Cortex of kidney (tissue), 1 donor: ENCODE data around the gene RPL22.

Experiments used
- DNase-seq: peaks from one replicate; lab custom pipeline; 2025; lab: John Stamatoyannopoulos, UW

The RPL22 gene

DNA sequence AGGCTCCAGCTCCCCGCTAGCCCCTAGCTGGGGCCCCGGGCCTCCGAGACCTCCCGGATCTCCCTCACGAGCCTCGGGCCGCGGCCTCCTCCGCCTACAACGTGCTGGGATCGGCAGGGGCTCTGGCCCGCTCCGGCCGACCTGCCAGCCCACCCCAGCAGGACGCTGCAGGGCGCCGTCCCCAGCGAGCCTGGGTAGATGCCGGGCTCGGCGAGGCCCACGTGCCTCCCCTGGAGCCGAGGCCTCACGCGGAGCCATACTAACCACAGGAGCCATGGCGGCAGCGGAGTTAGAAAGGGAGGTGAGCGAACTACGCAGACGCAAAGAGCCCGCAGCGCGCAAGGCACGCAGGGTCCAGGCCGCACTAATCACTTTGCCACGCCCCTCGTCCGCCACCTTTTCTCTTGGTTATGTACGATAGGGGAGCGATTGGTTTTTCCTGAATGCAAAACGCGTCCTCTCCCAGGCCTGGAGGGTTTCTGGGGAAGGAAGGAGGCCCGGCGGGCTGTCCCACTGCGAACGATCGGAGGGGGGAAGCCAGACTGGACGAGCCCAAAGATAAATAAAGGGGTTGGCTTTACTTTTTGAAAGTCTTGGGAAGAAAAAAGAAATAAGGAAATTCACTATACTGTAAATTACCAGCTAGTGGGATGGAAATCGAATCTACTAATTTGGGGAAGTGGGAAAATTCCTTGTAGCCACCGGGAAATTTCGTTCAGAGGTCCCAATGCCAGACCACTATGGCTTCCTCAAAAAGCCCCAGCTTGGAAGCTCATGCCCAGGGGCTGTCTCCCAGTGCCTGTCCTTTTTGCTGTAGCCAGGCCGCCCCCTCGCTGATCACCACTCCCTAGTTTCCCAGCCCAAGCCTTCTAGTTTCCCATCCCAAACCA, at the start of gene RPL22:
Gene RPL22 (minus strand): TSS at position 298 of the 890 bp plus-strand sequence. CDS start 22 bp downstream, at position 276.
- peak; percentile 68 for DNase-seq

DNA sequence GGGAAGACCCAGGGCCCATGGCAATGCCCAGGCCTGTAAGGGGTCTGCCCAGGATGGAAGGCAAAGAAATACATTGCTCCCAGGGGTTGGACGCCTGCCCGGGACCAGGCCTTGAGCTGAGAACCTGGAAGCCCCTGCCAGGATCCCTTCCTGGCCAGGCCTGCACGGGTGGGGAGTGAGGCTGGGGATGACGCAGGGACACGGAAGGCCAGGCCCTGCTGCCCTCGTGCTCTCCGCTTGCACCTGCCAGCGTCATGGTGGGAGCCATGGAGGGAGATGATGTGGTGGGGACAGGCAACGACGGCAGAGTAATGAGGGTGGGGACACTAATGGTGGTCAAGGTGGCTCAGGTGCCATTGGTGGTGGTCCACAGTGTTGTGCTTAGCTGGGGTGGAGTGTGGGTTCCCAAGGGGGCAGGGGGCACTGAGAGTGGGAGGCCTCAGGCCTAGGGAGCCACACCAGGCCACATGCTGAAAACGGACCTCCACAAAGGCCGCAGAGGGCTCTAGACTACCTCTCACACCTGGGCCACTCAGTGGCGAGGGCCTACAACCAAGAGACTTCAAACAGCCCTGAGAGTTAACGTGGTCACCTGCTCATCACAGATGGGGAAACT, 48.9 kb upstream of the RPL22 start:
- no peak for DNase-seq

- no peak for DNase-seq
Observed at GRCh38 chr1:6247651-6248050, 48.3 kb upstream of the RPL22 start.

GRCh38 chr1:6246497-6247467, 47.4 kb upstream of the RPL22 start:
- no peak for DNase-seq

- DNase-seq = no peak
Observed at GRCh38 chr1:6245869-6246496, 46.6 kb upstream of the RPL22 start.

GRCh38 chr1:6245086-6245868, 45.9 kb upstream of the RPL22 start:
- no peak for DNase-seq

DNA sequence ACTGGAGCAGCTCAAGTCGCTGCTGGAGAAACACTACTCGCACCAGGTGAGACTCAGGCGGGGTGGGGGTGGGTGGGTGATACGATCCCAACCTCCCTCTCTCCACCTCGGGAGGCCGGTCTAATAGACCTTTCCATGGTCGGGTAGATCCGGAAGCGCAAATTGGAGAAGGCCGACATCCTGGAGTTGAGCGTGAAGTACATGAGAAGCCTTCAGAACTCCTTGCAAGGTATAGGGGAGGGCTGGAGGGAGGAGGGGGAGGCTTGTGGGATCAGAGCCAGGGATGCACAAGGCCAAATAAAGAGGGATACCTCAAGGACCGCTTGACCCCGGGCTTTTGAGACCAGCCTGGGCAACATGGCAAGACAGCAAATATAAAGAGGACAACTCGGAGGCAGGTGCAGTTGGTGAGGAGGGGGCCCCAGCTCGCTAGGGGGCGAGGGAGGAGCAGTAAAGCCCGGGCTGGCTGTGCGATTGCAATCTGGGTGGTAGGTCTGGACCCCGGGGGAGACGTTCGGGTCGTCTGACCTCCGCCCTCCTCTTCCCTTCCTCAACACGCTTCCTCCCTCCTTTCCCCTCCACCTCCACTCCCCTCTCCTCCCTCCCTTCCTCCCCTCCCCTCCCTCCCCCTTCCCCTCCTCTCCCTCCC, 45.1 kb upstream of the RPL22 start:
- DNase-seq = no peak

GRCh38 chr1:6243993-6244392, 44.6 kb upstream of the RPL22 start, which contains the start of gene HES3:
HES3 (plus strand) TSS chr1:6244179; CDS start chr1:6244366, 187 bp downstream.
- no peak for DNase-seq

GRCh38 chr1:6243053-6243834, 43.8 kb upstream of the RPL22 start:
- no peak for DNase-seq

DNA sequence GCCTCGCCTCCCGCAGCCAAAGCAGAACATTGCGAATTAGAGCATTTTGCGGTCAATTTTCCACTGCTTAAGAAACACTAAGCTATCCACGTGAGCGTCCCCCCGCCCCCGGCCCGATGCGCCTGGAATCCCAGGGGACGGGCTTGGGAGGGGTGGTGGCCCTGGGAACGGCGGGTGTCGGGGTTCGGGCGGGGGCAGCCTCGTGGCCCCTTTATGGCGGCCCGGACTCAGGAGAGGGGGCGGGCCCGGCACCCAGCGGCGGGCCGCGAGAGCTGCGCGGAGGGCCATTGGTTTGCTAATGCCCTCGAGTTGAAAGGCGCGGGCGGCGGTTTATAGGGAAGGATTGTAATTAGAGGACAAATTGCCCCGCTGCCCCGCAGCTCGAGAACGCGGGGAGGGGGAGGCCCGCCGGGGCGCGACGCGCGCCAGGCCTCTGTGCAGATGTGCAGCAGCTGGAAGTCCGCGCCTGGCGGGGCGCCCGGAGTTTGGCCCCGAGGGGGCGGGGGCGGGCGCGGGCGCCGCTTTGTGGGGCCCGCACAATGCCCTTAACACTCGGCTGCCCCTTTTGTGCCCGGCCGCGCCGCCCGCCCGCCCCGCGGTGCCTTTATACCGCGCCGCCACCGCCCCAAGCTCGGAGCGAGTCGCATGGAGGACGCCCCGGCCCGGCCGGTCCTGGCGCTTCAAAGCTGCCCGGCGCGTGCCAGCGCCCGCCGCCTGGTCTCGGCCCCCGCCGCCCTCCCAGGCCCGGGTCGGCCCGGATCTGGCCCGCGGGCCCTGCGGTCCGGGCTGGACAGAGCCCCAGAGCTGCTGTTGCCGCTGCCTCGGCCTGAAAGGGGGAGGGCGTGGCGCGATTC, 42.7 kb upstream of the RPL22 start:
- DNase-seq = no peak

DNA sequence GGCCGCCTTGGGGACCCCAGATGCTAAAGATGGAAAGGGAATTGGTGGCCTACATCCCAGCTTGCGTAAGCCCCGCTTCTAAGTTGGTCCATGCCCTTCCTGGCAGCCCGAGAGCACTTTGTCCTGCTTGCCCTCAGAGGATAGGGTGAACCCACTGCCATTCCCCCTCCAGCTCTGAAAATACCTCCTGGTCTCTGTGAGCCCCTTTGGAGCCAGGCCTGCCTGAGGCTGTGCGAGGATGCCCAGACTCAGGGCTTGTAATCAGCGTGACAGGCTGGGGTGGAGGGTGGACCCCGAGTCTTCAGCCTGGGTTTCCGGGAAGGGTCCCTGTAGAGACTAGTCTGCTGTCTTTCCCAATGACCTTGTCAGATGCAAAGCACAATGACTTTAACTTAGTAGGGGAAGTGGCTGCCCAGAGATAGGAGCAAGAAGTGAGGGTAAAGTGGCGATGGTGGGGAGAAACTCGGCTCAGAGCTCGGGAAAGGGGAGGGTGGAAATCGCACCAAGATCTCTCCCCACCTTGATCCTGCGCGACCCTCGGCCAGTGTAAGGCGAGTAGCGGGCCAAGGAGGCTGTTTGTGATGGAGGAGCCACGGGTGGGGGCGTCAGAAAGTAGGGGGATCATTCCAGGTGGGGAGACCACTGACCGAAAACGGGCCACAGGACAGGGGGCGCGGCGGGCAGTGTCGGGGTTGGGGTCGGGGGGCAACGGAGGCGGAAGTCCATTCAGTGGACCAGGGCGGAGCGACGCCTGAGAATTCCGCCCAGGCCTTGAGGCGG, 41.9 kb upstream of the RPL22 start:
- no peak for DNase-seq

DNA sequence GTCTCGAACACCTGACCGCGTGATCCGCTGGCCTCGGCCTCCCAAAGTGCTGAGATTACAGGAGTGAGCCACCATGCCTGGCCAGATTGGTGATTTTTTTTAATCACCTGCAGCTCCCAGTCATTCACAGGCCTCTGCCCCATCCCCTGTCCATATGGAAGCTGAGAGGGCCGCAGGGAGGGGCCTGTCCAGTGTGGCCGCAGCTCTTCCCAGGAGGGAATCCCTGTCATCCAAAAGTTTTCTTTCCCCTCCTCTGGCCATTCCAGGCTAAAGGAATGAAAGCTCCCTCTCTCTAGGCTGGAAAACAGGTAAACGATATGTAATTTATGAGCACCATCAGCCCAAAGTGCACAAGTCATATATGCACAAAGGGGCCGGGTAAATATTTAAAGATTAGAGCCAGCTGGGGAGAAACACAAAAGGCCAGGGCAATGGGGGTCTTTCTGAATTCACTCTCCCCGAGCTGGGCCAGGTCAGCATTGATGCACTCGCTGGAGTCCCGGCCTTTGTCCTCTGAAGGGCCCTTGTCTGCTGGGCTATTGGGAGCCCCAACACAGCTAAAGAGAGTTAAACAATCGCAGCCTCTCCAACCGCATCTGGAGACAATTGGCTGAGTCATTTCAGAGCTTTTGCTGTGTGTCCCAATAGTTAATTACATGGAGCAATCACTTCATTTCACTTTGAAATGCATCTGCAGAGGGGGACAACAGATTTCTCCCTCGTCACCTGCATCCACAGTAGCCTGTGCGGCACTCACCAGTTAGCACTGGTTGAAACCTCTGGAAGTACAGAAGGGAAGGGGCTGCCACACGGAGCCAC, 40.8 kb upstream of the RPL22 start:
- DNase-seq = no peak

DNA sequence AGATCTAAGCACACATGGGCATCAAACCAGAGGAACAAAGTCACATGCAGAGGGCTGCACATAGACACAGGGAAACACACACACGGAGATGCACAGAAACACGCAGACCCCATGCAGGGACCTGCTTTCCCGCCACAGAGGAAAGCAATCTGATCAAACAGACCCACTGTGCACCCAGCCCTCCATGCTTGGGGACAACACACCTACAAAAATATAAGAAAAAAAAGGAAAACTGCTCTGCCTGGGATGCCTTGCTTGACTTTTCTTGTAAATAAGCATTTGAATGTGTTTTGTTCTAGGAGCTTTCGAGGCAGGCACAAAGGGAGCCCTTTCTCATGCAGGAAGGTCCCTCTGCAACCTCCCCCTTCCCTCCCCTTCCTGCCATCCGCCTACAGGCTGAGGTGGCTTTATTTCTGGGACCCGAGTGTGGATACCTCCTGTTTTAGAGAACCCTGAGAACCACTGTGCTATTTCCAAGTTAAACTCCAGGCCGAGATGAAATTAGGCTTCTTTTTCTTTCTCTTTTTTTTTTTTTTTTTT, 39.9 kb upstream of the RPL22 start:
- DNase-seq = no peak

DNA sequence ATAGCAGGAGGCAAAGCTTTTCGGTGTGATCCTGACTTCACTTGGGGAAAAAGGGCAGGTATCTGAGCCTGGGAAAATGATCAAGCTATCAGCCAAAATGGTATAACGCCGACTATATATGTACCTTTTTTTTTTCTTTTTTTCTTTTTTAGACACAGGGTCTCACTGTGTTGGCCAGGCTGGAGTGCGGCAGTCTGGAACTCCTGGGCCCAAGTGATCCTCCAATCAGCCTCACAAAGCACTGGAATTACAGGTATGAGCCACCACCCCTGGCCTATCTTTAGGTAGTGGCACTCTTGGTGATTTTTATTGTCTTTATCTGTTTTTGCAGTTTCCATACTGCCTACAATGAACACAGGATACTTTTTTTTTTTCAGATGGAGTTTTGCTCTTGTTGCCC, 37.7 kb upstream of the RPL22 start:
- DNase-seq = no peak

GRCh38 chr1:6235296-6235677, 35.9 kb upstream of the RPL22 start:
- DNase-seq = no peak

DNA sequence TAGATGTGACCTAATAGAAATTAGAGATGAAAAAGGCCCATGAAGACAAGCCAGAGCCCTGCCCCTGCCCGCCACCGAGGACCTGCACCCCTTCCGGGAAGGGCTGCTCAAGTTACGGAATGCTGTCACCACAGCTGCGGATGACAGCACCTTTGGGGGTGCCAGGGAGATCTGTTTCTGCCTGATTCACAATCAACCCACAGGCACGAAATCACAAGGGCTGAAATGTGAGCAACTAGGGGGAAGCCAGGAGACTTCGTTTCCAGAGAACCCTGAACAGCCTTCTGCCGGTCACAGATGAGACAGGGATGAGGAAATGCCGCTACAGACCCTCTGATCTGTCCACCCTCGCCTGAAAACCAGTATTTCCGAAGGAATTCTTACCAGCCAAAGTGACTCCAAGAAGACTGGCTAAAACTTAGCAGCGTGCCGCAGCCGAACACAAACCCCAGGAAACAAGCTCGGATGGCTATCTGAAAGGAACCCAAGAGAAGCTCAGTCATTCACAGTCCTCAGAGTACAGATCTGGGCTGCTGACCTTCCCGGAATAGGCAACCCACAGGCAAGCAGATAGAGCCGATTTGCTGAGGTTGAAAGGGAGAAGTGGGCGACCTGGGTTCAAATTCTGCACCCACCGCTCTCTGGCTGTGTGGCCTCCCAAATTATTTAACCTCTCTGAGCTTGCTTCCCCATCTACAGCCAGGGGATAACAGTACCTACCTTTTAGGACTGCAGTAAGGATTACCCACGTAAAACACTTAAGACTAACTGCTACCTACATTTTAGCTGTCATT, 35.3 kb upstream of the RPL22 start:
- no peak for DNase-seq
